ENCODE results near the gene APBB2. TPM values are rescaled to one million over a fixed set of nuclear protein-coding genes. Genes with fewer than 3 reads are reported as not detected.

The APBB2 gene
- total RNA-seq, 2 donors from 2014 or later, result 34.8 to 42.8 TPM

DNA sequence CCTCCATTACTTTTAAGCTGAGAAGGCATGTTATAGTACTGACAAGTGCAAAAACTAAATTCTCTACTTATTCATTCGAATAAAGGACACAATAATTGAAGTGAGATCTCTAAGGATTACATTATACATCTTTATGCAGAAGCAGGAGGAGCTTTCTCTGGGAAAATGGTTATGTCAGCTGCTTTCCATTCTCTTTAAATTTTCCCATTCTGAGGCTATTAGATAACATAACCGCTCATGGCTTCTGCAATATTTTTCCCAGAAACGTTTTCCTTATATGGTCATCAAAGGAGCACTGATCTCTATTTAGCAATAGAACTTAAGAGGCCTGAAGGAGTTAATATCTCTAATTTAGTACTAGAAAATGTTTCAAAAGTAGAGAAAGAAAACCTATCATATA lies 243.0 kb downstream of the APBB2 start:
- no peaks in the 10 kb centered on the region for H3K27me3 ChIP-seq
- no peaks in the 10 kb centered on the region for H3K4me1 ChIP-seq
- 71 to 76% methylated on average over 3 of the region's 3 CpGs for WGBS, 2 donors
- no peak overlapping the region for H3K27ac ChIP-seq
- no peaks in the 10 kb centered on the region for H3K9me3 ChIP-seq
- no peak overlapping the region for H3K4me3 ChIP-seq
- ATAC-seq, result no peak
- no peak for DNase-seq
- no peaks in the 10 kb centered on the region for H3K36me3 ChIP-seq (replicated peaks in 1 of 2; ENCODE audit: insufficient read depth in 1 of 2, low read depth in 2 of 2)
- intact Hi-C loops (cut with DNase I), result loop anchor here (5.0 kb wide), 1 partner anchor 241 kb away; the partner anchor contains the start of gene APBB2
- TF ChIP-seq, protein P1, sequence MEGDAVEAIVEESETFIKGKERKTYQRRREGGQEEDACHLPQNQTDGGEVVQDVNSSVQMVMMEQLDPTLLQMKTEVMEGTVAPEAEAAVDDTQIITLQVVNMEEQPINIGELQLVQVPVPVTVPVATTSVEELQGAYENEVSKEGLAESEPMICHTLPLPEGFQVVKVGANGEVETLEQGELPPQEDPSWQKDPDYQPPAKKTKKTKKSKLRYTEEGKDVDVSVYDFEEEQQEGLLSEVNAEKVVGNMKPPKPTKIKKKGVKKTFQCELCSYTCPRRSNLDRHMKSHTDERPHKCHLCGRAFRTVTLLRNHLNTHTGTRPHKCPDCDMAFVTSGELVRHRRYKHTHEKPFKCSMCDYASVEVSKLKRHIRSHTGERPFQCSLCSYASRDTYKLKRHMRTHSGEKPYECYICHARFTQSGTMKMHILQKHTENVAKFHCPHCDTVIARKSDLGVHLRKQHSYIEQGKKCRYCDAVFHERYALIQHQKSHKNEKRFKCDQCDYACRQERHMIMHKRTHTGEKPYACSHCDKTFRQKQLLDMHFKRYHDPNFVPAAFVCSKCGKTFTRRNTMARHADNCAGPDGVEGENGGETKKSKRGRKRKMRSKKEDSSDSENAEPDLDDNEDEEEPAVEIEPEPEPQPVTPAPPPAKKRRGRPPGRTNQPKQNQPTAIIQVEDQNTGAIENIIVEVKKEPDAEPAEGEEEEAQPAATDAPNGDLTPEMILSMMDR (IDR thresholded peaks at IDR 0.05), result no peak
- no peak for TF ChIP-seq POLR2A (IDR thresholded peaks at IDR 0.05)

DNA sequence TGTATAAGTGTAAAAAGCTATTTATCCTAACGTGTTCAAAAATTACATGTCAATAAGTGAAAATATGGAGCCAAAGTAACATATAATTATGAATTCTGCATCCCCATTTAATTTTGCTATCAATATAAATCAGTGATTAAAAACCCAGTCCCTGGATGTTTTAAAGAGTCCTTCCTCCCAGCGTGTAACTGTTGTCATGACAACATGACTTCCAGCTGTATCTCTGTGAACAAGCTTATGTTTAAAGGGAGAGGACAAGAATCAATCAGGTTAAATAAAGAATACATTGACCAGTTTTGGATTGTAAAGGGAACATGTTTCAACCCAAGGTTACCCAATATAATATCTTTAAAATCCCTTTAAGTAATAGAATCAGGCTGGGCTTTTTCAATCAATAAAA lies 244.8 kb downstream of the APBB2 start:
- no peak overlapping the region for H3K27ac ChIP-seq
- TF ChIP-seq, protein P1 (IDR thresholded peaks at IDR 0.05), result no peak
- TF ChIP-seq POLR2A (IDR thresholded peaks at IDR 0.05), result no peak
- no peak for ATAC-seq
- no peaks in the 10 kb centered on the region for H3K9me3 ChIP-seq
- no peak overlapping the region for H3K4me3 ChIP-seq
- intact Hi-C loops (cut with DNase I), result no loop called here
- no peaks in the 10 kb centered on the region for H3K27me3 ChIP-seq
- 67 to 68% methylated on average over 2 of the region's 2 CpGs for WGBS, 2 donors
- no peak for DNase-seq
- H3K36me3 ChIP-seq (replicated peaks in 1 of 2; ENCODE audit: insufficient read depth in 1 of 2, low read depth in 2 of 2), result no peaks in the 10 kb centered on the region
- no peaks in the 10 kb centered on the region for H3K4me1 ChIP-seq

DNA sequence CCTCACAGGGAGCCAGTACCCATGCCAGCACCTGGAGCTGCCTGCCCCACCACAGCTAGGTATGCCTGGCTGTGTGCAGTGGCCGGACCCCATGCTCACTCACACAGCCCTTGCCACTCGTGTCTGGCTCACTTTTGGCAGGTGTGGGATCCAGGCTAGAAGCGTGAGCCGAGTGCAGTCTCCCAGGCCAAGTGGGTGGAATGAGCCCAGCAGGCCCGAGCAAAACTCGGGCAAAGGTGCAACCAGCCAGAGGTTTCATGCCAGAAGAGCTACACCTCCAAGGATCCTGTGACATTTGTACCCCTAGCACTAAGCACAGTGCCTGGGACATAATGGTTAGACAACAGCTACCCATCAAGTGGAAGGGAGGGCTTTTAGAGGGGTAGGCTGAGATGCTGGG lies 246.8 kb downstream of the APBB2 start:
- Histone ChIP-seq H3K4me3 (no peak overlapping the region), H3K36me3 (replicated peaks in 1 of 2; ENCODE audit: insufficient read depth in 1 of 2, low read depth in 2 of 2) (no peaks in the 10 kb centered on the region), H3K4me1 (no peaks in the 10 kb centered on the region), H3K9me3 (no peaks in the 10 kb centered on the region), H3K27me3 (no peaks in the 10 kb centered on the region), H3K27ac (no peak overlapping the region)
- TF ChIP-seq, protein P1 (IDR thresholded peaks at IDR 0.05), result no peak
- no peak for TF ChIP-seq POLR2A (IDR thresholded peaks at IDR 0.05)
- no peak for ATAC-seq
- 89% methylated on average over 6 of the region's 6 CpGs; no CpG with 5 or more reads in 1 of the 2 donors for WGBS, 2 donors
- intact Hi-C loops (cut with DNase I), result no loop called here
- DNase-seq, result no peak

DNA sequence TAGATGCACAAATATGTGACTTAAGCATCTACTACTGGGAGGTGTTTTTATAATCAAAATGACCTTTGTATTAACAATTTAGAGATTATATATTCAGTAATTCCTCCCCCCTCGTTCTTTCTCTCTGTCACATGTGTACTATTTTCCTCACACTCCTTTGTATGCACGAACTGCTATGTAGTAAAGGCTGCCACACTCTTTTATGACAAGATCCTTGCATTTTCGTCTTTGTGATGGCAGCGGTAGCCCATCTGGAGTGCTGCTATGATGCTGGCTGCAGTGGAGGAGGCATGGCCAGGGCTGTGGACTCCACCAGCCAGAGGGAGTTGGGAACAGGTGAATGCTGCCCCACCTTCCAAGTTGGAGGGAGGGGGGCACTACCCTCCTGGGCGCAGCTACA lies 248.3 kb downstream of the APBB2 start:
- Histone ChIP-seq H3K4me3 (no peak overlapping the region), H3K9me3 (no peaks in the 10 kb centered on the region), H3K36me3 (replicated peaks in 1 of 2; ENCODE audit: insufficient read depth in 1 of 2, low read depth in 2 of 2) (no peaks in the 10 kb centered on the region), H3K4me1 (no peaks in the 10 kb centered on the region), H3K27ac (no peak overlapping the region), H3K27me3 (no peaks in the 10 kb centered on the region)
- no peak for ATAC-seq
- 86 to 87% methylated on average over 4 to 5 of the region's 5 CpGs for WGBS, 2 donors
- TF ChIP-seq, protein P1 (IDR thresholded peaks at IDR 0.05), result no peak
- TF ChIP-seq POLR2A (IDR thresholded peaks at IDR 0.05), result no peak
- no peak for DNase-seq
- intact Hi-C loops (cut with DNase I), result no loop called here

DNA sequence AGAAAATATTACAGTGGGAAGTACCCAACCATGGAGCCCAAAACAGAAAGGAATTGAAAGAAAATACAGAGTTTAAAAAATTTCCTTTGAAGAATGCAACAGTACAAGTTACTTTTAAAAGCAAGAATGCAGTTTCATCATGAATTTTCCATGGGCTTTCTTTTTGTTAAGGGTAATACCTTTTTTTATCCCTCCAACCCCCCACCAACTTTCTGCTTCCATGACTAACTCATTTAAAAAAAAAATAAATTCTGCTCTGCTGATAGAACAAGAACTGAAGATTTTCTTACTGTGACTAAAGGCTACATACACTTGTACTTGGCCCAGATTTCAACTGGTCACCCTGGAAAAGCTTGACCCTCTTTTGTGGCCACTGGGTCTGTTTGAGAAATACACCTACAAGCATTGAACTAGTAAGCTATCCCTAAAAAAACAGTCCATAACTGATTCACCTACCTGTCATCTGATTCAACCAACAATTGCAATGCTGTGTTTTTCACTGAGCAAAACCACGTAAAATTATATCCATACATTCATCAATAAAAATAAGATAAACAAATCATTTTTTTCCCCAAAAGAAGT lies 250.4 kb downstream of the APBB2 start:
- no peak for DNase-seq
- TF ChIP-seq, protein P1 (IDR thresholded peaks at IDR 0.05), result no peak
- no peak for TF ChIP-seq POLR2A (IDR thresholded peaks at IDR 0.05)
- Histone ChIP-seq H3K27ac (no peak overlapping the region), H3K9me3 (no peaks in the 10 kb centered on the region), H3K27me3 (no peaks in the 10 kb centered on the region), H3K36me3 (replicated peaks in 1 of 2; ENCODE audit: insufficient read depth in 1 of 2, low read depth in 2 of 2) (no peaks in the 10 kb centered on the region), H3K4me3 (no peak overlapping the region), H3K4me1 (no peaks in the 10 kb centered on the region)
- 93% methylated on average over 1 of the region's 1 CpG for WGBS, 2 donors
- intact Hi-C loops (cut with DNase I), result no loop called here
- no peak for ATAC-seq
